ENCODE results near the gene ATP8B4.

ATP8B4 gene

GRCh38 chr15:49815950-49816349, 303.1 kb downstream of the ATP8B4 start:
- no peak for TF ChIP-seq CTCF (IDR thresholded peaks at IDR 0.05; ENCODE audit: low read depth, low read length)
- DNase-seq (ENCODE audit: extremely low read depth, low read depth), result peak; percentile 51

GRCh38 chr15:49815526-49815925, 303.5 kb downstream of the ATP8B4 start:
- no peak for TF ChIP-seq CTCF (IDR thresholded peaks at IDR 0.05; ENCODE audit: low read depth, low read length)
- no peak for DNase-seq (ENCODE audit: extremely low read depth, low read depth)

- no peak for DNase-seq (ENCODE audit: extremely low read depth, low read depth)
- TF ChIP-seq CTCF (IDR thresholded peaks at IDR 0.05; ENCODE audit: low read depth, low read length), result no peak
These were observed 304.3 kb downstream of the ATP8B4 start for GRCh38 chr15:49814709-49815108.

GRCh38 chr15:49813625-49814024, 305.4 kb downstream of the ATP8B4 start:
- TF ChIP-seq CTCF (IDR thresholded peaks at IDR 0.05; ENCODE audit: low read depth, low read length), result no peak
- DNase-seq (ENCODE audit: extremely low read depth, low read depth), result no peak

- no peak for DNase-seq (ENCODE audit: extremely low read depth, low read depth)
- no peak for TF ChIP-seq CTCF (IDR thresholded peaks at IDR 0.05; ENCODE audit: low read depth, low read length)
These were observed 308.3 kb downstream of the ATP8B4 start for GRCh38 chr15:49810720-49811119.

GRCh38 chr15:49809894-49810609, 309.0 kb downstream of the ATP8B4 start:
- no peak for DNase-seq (ENCODE audit: extremely low read depth, low read depth)
- TF ChIP-seq CTCF (IDR thresholded peaks at IDR 0.05; ENCODE audit: low read depth, low read length), result no peak

- no peak for TF ChIP-seq CTCF (IDR thresholded peaks at IDR 0.05; ENCODE audit: low read depth, low read length)
These were observed 310.7 kb downstream of the ATP8B4 start for GRCh38 chr15:49808341-49808740.

More at GRCh38 chr15:49808341-49808740, 310.7 kb downstream of the ATP8B4 start:
- DNase-seq (ENCODE audit: extremely low read depth, low read depth), result no peak
